HG03432 (cell line): ENCODE measurements around the gene CD200.
"Not testable (repeated sequence)": the region's sequence is repeated elsewhere in the genome, so short reads cannot be mapped to it uniquely, and the experiment has no call there.

Experiments
- ATAC-seq: cut with Tn5 transposase; IDR thresholded peaks from one replicate; pipeline ENCODE4 v1.9.1; 2021; ENCODE audit warnings: mild to moderate bottlenecking, moderate library complexity; ENCODE audit not compliant: unreplicated experiment

Gene CD200

DNA sequence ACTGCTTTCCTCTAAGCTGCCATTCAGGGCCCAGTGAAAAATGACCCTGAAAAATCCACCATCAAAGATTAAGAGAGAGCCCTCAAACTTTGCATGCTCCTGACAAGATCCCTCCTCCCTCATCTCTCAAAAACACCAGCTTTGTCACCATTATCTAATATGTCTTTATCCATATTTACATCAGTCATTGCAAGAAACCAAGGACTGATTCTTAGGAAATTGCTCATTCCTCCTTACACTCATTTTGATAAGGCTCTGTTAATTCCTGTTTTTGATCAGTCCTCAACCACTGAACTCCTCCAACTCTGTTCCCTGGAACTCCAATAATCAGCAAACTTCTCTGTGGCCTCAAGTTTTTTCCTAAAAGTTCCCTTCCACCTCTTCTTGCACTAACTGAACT, 51.8 kb downstream of the CD200 start:
- ATAC-seq = no peak

GRCh38 chr3:112388972-112389371, 56.0 kb downstream of the CD200 start:
- ATAC-seq = no peak

GRCh38 chr3:112389961-112390360, 57.0 kb downstream of the CD200 start:
- ATAC-seq = no peak

GRCh38 chr3:112390783-112391641, 58.1 kb downstream of the CD200 start:
- ATAC-seq = peak; percentile 64

DNA sequence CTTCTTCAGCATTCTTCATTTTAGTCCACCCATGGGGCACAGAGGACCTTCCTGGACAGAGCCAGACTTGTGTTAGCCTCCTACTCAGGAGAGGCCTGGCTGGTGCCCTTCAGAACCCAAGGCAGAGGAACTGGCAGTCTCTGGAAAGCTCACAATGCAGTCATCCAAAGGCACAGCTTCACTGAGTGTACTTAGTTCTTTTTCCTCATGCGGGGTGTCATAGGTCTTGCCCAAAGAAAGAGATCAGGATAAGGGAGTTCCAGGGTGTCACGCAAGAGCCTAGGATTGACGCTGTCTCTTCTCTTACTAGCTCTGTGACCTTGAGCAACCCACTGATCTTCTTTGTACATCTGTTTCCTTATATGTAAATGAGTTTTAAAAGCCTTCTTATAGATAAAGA, 58.7 kb downstream of the CD200 start:
- peak; percentile 14 for ATAC-seq

GRCh38 chr3:112392393-112393359, 59.7 kb downstream of the CD200 start:
- ATAC-seq = no peak

GRCh38 chr3:112393360-112393728, 60.4 kb downstream of the CD200 start:
- no peak for ATAC-seq

GRCh38 chr3:112394003-112394640, 61.2 kb downstream of the CD200 start:
- no peak for ATAC-seq

- no peak for ATAC-seq
Measured at GRCh38 chr3:112395181-112395895, 62.4 kb downstream of the CD200 start.

- no peak for ATAC-seq
Measured at GRCh38 chr3:112395896-112396290, 62.9 kb downstream of the CD200 start.

DNA sequence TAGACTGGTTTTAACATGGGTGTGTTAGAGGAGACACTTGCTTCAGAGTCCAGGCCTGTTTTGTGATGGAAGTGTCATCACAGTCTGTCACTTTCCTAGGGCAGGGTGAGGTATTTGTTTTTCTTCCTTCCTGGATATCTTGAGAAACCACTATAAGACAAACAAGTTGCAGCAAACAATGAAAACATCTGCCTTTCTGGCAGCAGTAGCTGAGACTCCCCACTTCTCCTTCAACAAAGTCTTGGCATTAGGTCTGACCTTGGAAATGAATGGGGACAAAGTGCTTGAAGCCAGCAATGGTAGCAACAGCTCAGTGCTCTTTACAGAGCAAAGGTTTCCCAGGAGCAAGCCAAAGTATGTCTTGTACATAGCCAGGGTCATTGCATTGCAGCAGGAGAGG, 64.6 kb downstream of the CD200 start:
- no peak for ATAC-seq

GRCh38 chr3:112399064-112399463, 66.1 kb downstream of the CD200 start:
- ATAC-seq = no peak

- ATAC-seq = not testable (repeated sequence)
Measured at GRCh38 chr3:112399554-112399953, 66.6 kb downstream of the CD200 start.

GRCh38 chr3:112400317-112400716, 67.4 kb downstream of the CD200 start:
- ATAC-seq = not testable (repeated sequence)

- ATAC-seq = no peak
Measured at GRCh38 chr3:112401617-112402016, 68.7 kb downstream of the CD200 start.

DNA sequence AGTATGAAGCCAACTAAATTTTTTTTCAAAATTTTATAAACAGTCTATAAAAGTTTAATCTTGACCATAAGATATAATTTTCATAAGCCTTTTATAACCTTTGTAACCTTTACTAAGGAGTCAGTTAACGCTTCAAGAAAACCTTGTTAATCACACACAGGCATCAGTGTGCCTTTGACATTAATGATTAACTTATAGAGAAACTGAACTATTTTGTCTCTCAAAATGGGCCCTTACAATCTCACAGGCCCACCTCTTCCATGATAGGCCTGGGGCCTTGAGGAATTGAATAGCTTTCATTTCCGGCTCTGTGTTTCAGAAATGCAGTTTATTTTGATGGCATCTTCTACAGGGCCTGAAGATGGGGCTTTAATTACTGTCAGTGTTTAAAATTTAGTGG, 70.1 kb downstream of the CD200 start:
- ATAC-seq = no peak

GRCh38 chr3:112404924-112405549, 72.1 kb downstream of the CD200 start:
- ATAC-seq = not testable (repeated sequence)

DNA sequence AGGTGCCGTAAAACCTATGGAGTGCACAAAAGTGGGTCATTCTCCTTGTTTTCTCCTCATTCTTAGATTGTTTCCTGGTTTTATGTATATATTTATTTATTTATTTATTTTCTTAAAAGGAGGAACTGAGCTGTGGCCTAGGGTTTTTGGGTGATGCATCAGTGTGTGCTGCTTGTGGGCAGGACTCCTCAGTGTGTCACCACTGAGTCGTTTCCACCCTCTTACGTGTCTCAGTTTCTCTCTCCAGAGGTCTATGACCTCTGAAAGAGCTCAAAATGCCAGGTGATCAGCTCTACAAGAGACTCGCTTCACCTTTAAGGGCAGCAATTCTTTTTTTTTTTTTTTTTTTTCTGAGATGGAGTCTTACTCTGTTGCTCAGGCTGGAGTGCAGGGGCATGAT, 72.9 kb downstream of the CD200 start:
- no peak for ATAC-seq

DNA sequence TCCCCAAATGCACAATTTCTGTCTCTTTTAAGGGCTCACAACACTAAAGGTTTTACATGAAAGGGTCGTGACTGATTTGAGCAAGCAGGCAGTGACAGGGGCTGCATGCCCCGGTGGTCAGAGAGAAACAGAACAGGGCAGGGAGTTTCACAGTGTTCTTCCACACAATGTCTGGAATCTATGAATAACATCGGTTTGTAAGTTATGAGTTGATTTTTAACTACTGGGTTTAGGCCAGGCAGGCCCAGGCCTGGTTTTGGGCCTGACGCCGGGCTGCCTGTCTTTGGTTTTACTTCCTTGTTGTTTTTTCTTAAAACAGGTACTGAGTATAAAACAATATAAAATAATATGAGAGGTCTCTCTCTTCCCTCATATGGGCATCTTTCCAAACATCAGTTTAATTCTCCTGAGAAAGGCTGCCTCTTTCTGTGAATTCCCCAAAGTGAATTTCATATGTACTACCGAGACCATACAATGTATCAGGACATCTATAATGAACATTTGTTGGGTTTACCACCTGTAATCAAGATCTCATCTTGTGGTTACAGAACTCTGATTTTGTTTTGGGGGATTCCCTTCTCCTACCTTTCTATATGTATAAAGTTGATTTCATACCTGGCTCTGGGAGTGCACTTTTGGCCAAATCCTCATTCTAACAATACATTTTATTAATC, 74.4 kb downstream of the CD200 start:
- ATAC-seq = peak; percentile 67
